NCI-H1930 (cell line): ENCODE results near the gene GPR82.
"Not testable (repeated sequence)": the region's sequence is repeated elsewhere in the genome, so short reads cannot be mapped to it uniquely, and the experiment has no call there.

ENCODE experiments used
- DNase-seq, 2 experiments: peaks; one replicate each; lab custom pipeline; 2025; lab: John Stamatoyannopoulos, UW

The GPR82 gene

GRCh38 chrX:41723826-41724225 is at the start of gene GPR82:
Gene GPR82 (plus strand): TSS chrX:41724181. CDS start chrX:41727027, 2,846 bp downstream.
- DNase-seq = no peak

- DNase-seq = not testable (repeated sequence)
Observed at GRCh38 chrX:41676361-41676760, 47.6 kb upstream of the GPR82 start.

- DNase-seq = no peak
Observed at GRCh38 chrX:41677183-41678060, 46.6 kb upstream of the GPR82 start.

- no peak for DNase-seq
Observed at GRCh38 chrX:41684138-41684537, 39.8 kb upstream of the GPR82 start.

- no peak for DNase-seq
Observed at GRCh38 chrX:41684940-41685339, 39.0 kb upstream of the GPR82 start.

- no peak for DNase-seq
Observed at GRCh38 chrX:41686788-41687187, 37.2 kb upstream of the GPR82 start.

- DNase-seq = no peak
Observed at GRCh38 chrX:41688156-41688555, 35.8 kb upstream of the GPR82 start.

GRCh38 chrX:41688835-41689234 is 35.1 kb upstream of the GPR82 start, which contains the start of gene GPR34:
Gene GPR34 (plus strand): TSS chrX:41688973. CDS start chrX:41695634, 6,661 bp downstream.
- no peak for DNase-seq

GRCh38 chrX:41689711-41690110 is 34.3 kb upstream of the GPR82 start:
- DNase-seq = no peak

GRCh38 chrX:41692162-41692749 is 31.7 kb upstream of the GPR82 start:
- no peak for DNase-seq

GRCh38 chrX:41693024-41693423 is 31.0 kb upstream of the GPR82 start:
- DNase-seq = no peak

- no peak for DNase-seq
Observed at GRCh38 chrX:41695426-41695825, 28.6 kb upstream of the GPR82 start.

- no peak for DNase-seq
Observed at GRCh38 chrX:41703574-41704029, 20.4 kb upstream of the GPR82 start.

- DNase-seq = no peak
Observed at GRCh38 chrX:41705042-41705441, 18.9 kb upstream of the GPR82 start.

- no peak for DNase-seq
Observed at GRCh38 chrX:41705680-41706374, 18.2 kb upstream of the GPR82 start.

GRCh38 chrX:41707218-41707617 is 16.8 kb upstream of the GPR82 start:
- DNase-seq = no peak

- no peak for DNase-seq
Observed at GRCh38 chrX:41708486-41708885, 15.5 kb upstream of the GPR82 start.

- DNase-seq = no peak
Observed at GRCh38 chrX:41711021-41711667, 12.8 kb upstream of the GPR82 start.

- no peak for DNase-seq
Observed at GRCh38 chrX:41716222-41716621, 7.8 kb upstream of the GPR82 start.

- no peak for DNase-seq
Observed at GRCh38 chrX:41716767-41717473, 7.1 kb upstream of the GPR82 start.

- no peak for DNase-seq
Observed at GRCh38 chrX:41718481-41719235, 5.3 kb upstream of the GPR82 start.
